Activated B cell treated with CpG ODN at 0.5 μM for 24 hours (primary cell): ENCODE measurements around the gene HS3ST3B1. TPM values are rescaled to one million over a fixed set of nuclear protein-coding genes. Genes with fewer than 3 reads are reported as not detected.

Source experiments
- ATAC-seq: fragments of 200-7000 bp; cut with Tn5 transposase; one replicate; pipeline ENCODE4 v1.10.0; 2021; ENCODE audit warnings: low read depth, mild to moderate bottlenecking, moderate library complexity
- CTCF ChIA-PET: fragments of 350-600 bp; sonication (Branson Sonifier 250); formaldehyde crosslinking; loops from one replicate; lab custom pipeline; 2021; ENCODE audit warnings: antibody characterized with exemption; lab: Charles Lee
- POLR2A ChIA-PET: fragments of 350-600 bp; sonication (Branson Sonifier 250); formaldehyde crosslinking; loops from one replicate; lab custom pipeline; 2021; ENCODE audit warnings: antibody characterized with exemption; lab: Charles Lee
- DNase-seq: peaks from one replicate; pipeline ENCODE4 v3.0.0; 2022
- H3K27ac Mint-ChIP-seq: one replicate; pipeline ENCODE4 v1.8.0; 2020; ENCODE audit warnings: mixed read lengths
- H3K27me3 Mint-ChIP-seq: one replicate; pipeline ENCODE4 v1.8.0; 2021; ENCODE audit warnings: mixed read lengths
- H3K36me3 Mint-ChIP-seq: one replicate; pipeline ENCODE4 v1.8.0; 2021; ENCODE audit warnings: low read depth, mixed read lengths
- H3K4me1 Mint-ChIP-seq: one replicate; pipeline ENCODE4 v1.8.0; 2021; ENCODE audit warnings: mixed read lengths
- H3K4me3 Mint-ChIP-seq: one replicate; pipeline ENCODE4 v1.8.0; 2020; ENCODE audit warnings: mild to moderate bottlenecking, mixed read lengths
- H3K9me3 Mint-ChIP-seq: one replicate; pipeline ENCODE4 v1.8.0; 2020; ENCODE audit warnings: mixed read lengths
- intact Hi-C: fragments of 100-400 bp; cut with micrococcal nuclease; formaldehyde crosslinking; loops from one replicate; pipeline ENCODE4 v1.15.1; 2024
- total RNA-seq: library from RNA; stranded (reverse); gene quantifications from 2 replicates; pipeline ENCODE4 v1.2.3, GENCODE V29; 2022
- TF ChIP-seq, protein P1 (sequence below): fragments of 200-600 bp; IDR thresholded peaks from one replicate; pipeline ENCODE4 v1.8.0; 2022; ENCODE audit warnings: antibody characterized with exemption, mild to moderate bottlenecking

The HS3ST3B1 gene
- total RNA-seq, 1 donor from 2014 or later, result 3.3 TPM

DNA sequence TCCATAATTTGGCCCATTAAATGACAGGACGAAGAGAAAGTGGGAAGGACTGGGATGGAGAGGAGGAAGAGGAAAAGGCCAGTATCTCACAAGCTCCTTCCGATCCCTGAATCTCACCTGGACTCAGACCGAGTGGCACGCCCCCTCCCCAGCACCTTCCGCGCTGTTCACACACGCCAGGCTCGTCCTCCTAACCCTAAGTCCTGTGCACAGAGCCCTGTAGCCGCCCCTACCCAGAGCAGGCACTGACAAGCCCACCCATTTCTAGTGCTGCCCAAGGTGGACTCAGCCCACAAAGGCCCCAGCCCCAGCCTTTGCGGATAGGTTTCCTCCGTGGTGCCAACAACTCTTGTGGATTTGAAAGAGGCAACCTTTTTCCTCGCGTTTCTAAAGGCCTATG, 9.2 kb downstream of the HS3ST3B1 start:
- TF ChIP-seq, protein P1, sequence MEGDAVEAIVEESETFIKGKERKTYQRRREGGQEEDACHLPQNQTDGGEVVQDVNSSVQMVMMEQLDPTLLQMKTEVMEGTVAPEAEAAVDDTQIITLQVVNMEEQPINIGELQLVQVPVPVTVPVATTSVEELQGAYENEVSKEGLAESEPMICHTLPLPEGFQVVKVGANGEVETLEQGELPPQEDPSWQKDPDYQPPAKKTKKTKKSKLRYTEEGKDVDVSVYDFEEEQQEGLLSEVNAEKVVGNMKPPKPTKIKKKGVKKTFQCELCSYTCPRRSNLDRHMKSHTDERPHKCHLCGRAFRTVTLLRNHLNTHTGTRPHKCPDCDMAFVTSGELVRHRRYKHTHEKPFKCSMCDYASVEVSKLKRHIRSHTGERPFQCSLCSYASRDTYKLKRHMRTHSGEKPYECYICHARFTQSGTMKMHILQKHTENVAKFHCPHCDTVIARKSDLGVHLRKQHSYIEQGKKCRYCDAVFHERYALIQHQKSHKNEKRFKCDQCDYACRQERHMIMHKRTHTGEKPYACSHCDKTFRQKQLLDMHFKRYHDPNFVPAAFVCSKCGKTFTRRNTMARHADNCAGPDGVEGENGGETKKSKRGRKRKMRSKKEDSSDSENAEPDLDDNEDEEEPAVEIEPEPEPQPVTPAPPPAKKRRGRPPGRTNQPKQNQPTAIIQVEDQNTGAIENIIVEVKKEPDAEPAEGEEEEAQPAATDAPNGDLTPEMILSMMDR, result no peak
- H3K4me1 Mint-ChIP-seq, result peaks cover 20% of the 10 kb centered on the region
- H3K9me3 Mint-ChIP-seq, result no peaks in the 10 kb centered on the region
- intact Hi-C loops, result no loop called here
- ATAC-seq (no peak), DNase-seq (no peak)
- H3K36me3 Mint-ChIP-seq, result peaks cover 2% of the 10 kb centered on the region
- peaks cover 19% of the 10 kb centered on the region for H3K27me3 Mint-ChIP-seq
- H3K4me3 Mint-ChIP-seq, result no peak overlapping the region
- ChIA-PET POLR2A (interaction anchor here (1.3 kb wide), 1 partner anchor 9 kb away, joined by 4 read pairs; the partner anchor contains the start of gene HS3ST3B1), CTCF (no interaction called here)
- no peak overlapping the region for H3K27ac Mint-ChIP-seq

DNA sequence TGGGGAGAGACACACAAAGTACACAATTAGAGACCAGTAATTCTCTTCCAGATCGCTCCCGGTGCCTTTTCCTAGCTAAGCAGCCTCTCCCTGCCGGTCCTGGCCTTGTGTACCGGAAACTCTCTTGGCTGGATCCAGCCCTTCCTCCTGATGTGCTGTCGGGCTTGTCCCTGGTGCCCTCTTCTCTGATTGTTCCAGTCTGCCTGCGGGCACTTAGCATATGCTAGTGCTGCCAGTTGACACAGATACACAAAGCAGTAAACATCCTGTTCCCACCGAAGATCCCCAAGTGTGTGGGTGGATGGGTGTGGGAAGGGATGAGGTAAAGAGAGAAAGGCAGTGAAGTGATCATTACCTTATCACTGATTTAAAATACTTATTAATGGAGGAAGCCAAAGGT, 9.7 kb downstream of the HS3ST3B1 start:
- H3K36me3 Mint-ChIP-seq, result peaks cover 2% of the 10 kb centered on the region

GRCh38 chr17:14311186-14311705, 10.4 kb downstream of the HS3ST3B1 start:
- Mint-ChIP-seq H3K27me3 (peaks cover 12% of the 10 kb centered on the region), H3K36me3 (peaks cover 2% of the 10 kb centered on the region), H3K9me3 (no peaks in the 10 kb centered on the region), H3K4me1 (peaks cover 19% of the 10 kb centered on the region), H3K27ac (no peak overlapping the region), H3K4me3 (no peak overlapping the region)
- DNase-seq (no peak), ATAC-seq (no peak)
- TF ChIP-seq, protein P1, result no peak
- ChIA-PET POLR2A (no interaction called here), CTCF (no interaction called here)
- intact Hi-C loops, result no loop called here

More for the DNA sequence above, 9.7 kb downstream of the HS3ST3B1 start:
- Mint-ChIP-seq H3K4me1 (peaks cover 19% of the 10 kb centered on the region), H3K27ac (no peak overlapping the region), H3K9me3 (no peaks in the 10 kb centered on the region), H3K27me3 (peaks cover 17% of the 10 kb centered on the region), H3K4me3 (peak overlapping the region; percentile 2)
- intact Hi-C loops, result no loop called here
- ATAC-seq (no peak), DNase-seq (no peak)
- ChIA-PET CTCF (no interaction called here), POLR2A (no interaction called here)
- TF ChIP-seq, protein P1, result no peak

GRCh38 chr17:14311981-14312380, 11.1 kb downstream of the HS3ST3B1 start:
- intact Hi-C loops, result no loop called here
- H3K27me3 Mint-ChIP-seq, result peaks cover 12% of the 10 kb centered on the region
- ChIA-PET CTCF (no interaction called here), POLR2A (no interaction called here)
- H3K9me3 Mint-ChIP-seq, result no peaks in the 10 kb centered on the region
- ATAC-seq (no peak), DNase-seq (no peak)
- TF ChIP-seq, protein P1, result no peak
- H3K4me1 Mint-ChIP-seq, result peaks cover 19% of the 10 kb centered on the region
- peaks cover 2% of the 10 kb centered on the region for H3K36me3 Mint-ChIP-seq
- H3K27ac Mint-ChIP-seq, result no peak overlapping the region
- H3K4me3 Mint-ChIP-seq, result no peak overlapping the region

DNA sequence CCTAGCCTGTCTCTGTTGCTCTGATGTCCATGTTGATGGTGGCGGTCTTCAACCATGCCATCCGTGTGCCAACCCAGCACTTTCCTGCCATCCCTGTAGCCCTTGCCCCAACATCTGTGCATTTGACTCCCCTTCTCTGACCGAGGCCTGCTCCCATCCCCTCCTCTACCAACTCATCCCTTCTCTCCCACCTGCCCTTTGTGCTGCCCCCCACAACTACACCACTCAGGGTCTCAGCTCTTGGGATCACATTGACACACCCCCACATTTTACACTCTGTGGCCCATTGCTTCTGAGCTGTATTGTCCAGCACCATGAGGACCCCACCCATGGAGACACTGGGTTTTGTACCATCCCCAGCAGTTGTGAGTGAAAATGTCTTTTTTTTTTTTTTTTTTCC, 11.6 kb downstream of the HS3ST3B1 start:
- DNase-seq, result no peak
- POLR2A ChIA-PET, result no interaction called here
- H3K4me3 Mint-ChIP-seq, result no peak overlapping the region
- H3K27ac Mint-ChIP-seq, result no peak overlapping the region
- intact Hi-C loops, result no loop called here
- CTCF ChIA-PET, result no interaction called here
- H3K27me3 Mint-ChIP-seq, result peaks cover 14% of the 10 kb centered on the region
- no peak for ATAC-seq
- H3K9me3 Mint-ChIP-seq, result no peaks in the 10 kb centered on the region
- H3K36me3 Mint-ChIP-seq, result peaks cover 2% of the 10 kb centered on the region
- TF ChIP-seq, protein P1, result no peak
- peaks cover 19% of the 10 kb centered on the region for H3K4me1 Mint-ChIP-seq
